SK-N-SH (cell line): ENCODE data around the gene PSENEN. TPM values are rescaled to one million over a fixed set of nuclear protein-coding genes. Genes with fewer than 3 reads are reported as not detected.

ENCODE experiments used
- CTCF ChIA-PET: fragments of 300-600, 350-600 bp; formaldehyde crosslinking; extraction: SDS; loops from one replicate; lab custom pipeline; 2021; lab: Yijun Ruan, JAX
- POLR2A ChIA-PET: fragments of 350-600 bp; sonication (Branson Sonifier 250); formaldehyde crosslinking; extraction: SDS; loops from one replicate; lab custom pipeline; 2020; ENCODE audit warnings: antibody characterized with exemption, inconsistent platforms; lab: Yijun Ruan, JAX
- DNase-seq: peaks from one replicate; pipeline ENCODE4 v3.0.0; 2012
- H2AFZ ChIP-seq: fragments of 200-600 bp; sonication (generic); 2 replicates; pipeline ENCODE4 v1.8.1; 2016; ENCODE audit warnings: antibody characterized with exemption, mild to moderate bottlenecking, low read depth
- H3F3A ChIP-seq: fragments of 200-600 bp; sonication (generic); replicated peaks from 2 replicates; pipeline ENCODE3; 2016; ENCODE audit warnings: antibody characterized with exemption, mild to moderate bottlenecking; ENCODE audit not compliant: insufficient read depth
- H3K27ac ChIP-seq, 2 experiments: fragments of 200-500 bp in 1 of 2; fragments of 200-600 bp in 1 of 2; sonication (Bioruptor generic) in 1 of 2; sonication (generic), shearing (Covaris generic) in 1 of 2; 2 replicates each; pipeline versions ENCODE4 v1.5.1 to v1.6.1; 2014 to 2016; ENCODE audit warnings: low read depth in 2 of 2, inconsistent platforms in 1 of 2, low read length in 1 of 2, mild to moderate bottlenecking in 1 of 2, mixed read lengths in 1 of 2
- H3K27me3 ChIP-seq: fragments of 200-600 bp; sonication (generic), shearing (Covaris generic); 2 replicates; pipeline ENCODE4 v1.6.1; 2016; ENCODE audit warnings: mixed run types; ENCODE audit not compliant: insufficient read depth
- H3K36me3 ChIP-seq, 2 experiments: fragments of 200-500 bp in 1 of 2; fragments of 200-600 bp in 1 of 2; sonication (Bioruptor generic) in 1 of 2; sonication (generic) in 1 of 2; replicated peaks in 1 of 2; 2 replicates each; pipeline versions ENCODE3 to v1.5.1; 2014 to 2016; ENCODE audit warnings: low read length in 1 of 2, mild to moderate bottlenecking in 1 of 2; ENCODE audit not compliant: insufficient read depth in 2 of 2, control insufficient read depth in 1 of 2
- H3K4me1 ChIP-seq, 2 experiments: fragments of 200-500 bp in 1 of 2; fragments of 200-600 bp in 1 of 2; sonication (Bioruptor generic) in 1 of 2; sonication (generic), shearing (Covaris generic) in 1 of 2; 2 replicates each; pipeline versions ENCODE4 v1.5.1 to v1.6.1; 2014 to 2016; ENCODE audit warnings: low read depth in 1 of 2, low read length in 1 of 2, mixed run types in 1 of 2; ENCODE audit not compliant: insufficient read depth in 2 of 2, control insufficient read depth in 1 of 2
- H3K4me2 ChIP-seq: fragments of 200-600 bp; sonication (generic), shearing (Covaris generic); 2 replicates; pipeline ENCODE4 v1.6.1; 2017; ENCODE audit warnings: mixed run types
- H3K4me3 ChIP-seq, 2 experiments: fragments of 200-500 bp in 1 of 2; fragments of 200-600 bp in 1 of 2; sonication (Bioruptor generic) in 1 of 2; sonication (generic), shearing (Covaris generic) in 1 of 2; 2 replicates each; pipeline versions ENCODE4 v1.5.1 to v1.8.1; 2014 to 2016; ENCODE audit warnings: low read depth in 2 of 2, inconsistent platforms in 1 of 2, low read length in 1 of 2, mild to moderate bottlenecking in 1 of 2, mixed read lengths in 1 of 2, moderate library complexity in 1 of 2
- H3K79me2 ChIP-seq: fragments of 200-600 bp; sonication (generic); 2 replicates; pipeline ENCODE4 v1.8.1; 2017; ENCODE audit warnings: mild to moderate bottlenecking; ENCODE audit not compliant: insufficient read depth
- H3K9ac ChIP-seq: fragments of 200-600 bp; sonication (generic); 2 replicates; pipeline ENCODE4 v1.6.1; 2017; ENCODE audit warnings: mixed run types
- H3K9me2 ChIP-seq: fragments of 200-600 bp; sonication (generic); 2 replicates; pipeline ENCODE4 v1.6.1; 2017; ENCODE audit warnings: mixed run types
- H3K9me3 ChIP-seq: fragments of 200-600 bp; sonication (generic); 2 replicates; pipeline ENCODE4 v1.6.1; 2017; ENCODE audit warnings: mixed run types, mild to moderate bottlenecking, moderate library complexity
- H4K20me1 ChIP-seq: fragments of 200-600 bp; sonication (generic); 2 replicates; pipeline ENCODE4 v1.6.1; 2017; ENCODE audit warnings: mild to moderate bottlenecking, mixed run types; ENCODE audit not compliant: insufficient read depth
- CHD2 ChIP-seq: fragments of 150-350 bp; IDR thresholded peaks from 2 replicates; pipeline ENCODE4 v1.6.1; 2018; ENCODE audit warnings: low read length; ENCODE audit not compliant: partially characterized antibody
- EP300 ChIP-seq, 2 experiments: IDR thresholded peaks; 2 replicates each; pipeline versions ENCODE4 v1.4.0 to v1.6.1; 2012; ENCODE audit warnings: borderline replicate concordance in 1 of 2, low read depth in 1 of 2, low read length in 1 of 2
- FOSL2 ChIP-seq: IDR thresholded peaks from 2 replicates; pipeline ENCODE4 v1.4.0; 2012; ENCODE audit warnings: low read depth, mild to moderate bottlenecking, moderate library complexity, borderline replicate concordance
- GABPA ChIP-seq: IDR thresholded peaks from 2 replicates; pipeline ENCODE4 v1.4.0; 2012; ENCODE audit warnings: low read depth, mild to moderate bottlenecking
- GATA2 ChIP-seq: sonication (generic); formaldehyde crosslinking; IDR thresholded peaks from 2 replicates; pipeline ENCODE4 v1.5.0; 2020; ENCODE audit warnings: mild to moderate bottlenecking, missing genetic modification reagents
- IRF3 ChIP-seq: fragments of 150-350 bp; IDR thresholded peaks from 2 replicates; pipeline ENCODE4 v1.6.1; 2016; ENCODE audit warnings: mild to moderate bottlenecking, low read depth, low read length
- JUND ChIP-seq: IDR thresholded peaks from 2 replicates; pipeline ENCODE4 v1.4.0; 2012
- MAX ChIP-seq: IDR thresholded peaks from 2 replicates; pipeline ENCODE4 v1.4.0; 2012; ENCODE audit warnings: low read depth
- MXI1 ChIP-seq: IDR thresholded peaks from 2 replicates; pipeline ENCODE4 v1.6.1; 2012; ENCODE audit warnings: mild to moderate bottlenecking, low read depth, low read length, improper control_type of control experiment
- NRF1 ChIP-seq: IDR thresholded peaks from 2 replicates; pipeline ENCODE4 v1.6.1; 2012; ENCODE audit warnings: low read depth, mild to moderate bottlenecking, low read length
- PBX3 ChIP-seq: IDR thresholded peaks from 2 replicates; pipeline ENCODE4; 2012
- RAD21 ChIP-seq: IDR thresholded peaks from 2 replicates; pipeline ENCODE4 v1.6.1; 2012; ENCODE audit warnings: mild to moderate bottlenecking, low read length
- RCOR1 ChIP-seq: fragments of 150-350 bp; IDR thresholded peaks from 2 replicates; pipeline ENCODE4 v1.6.1; 2017; ENCODE audit warnings: antibody characterized with exemption, low read length
- REST ChIP-seq: IDR thresholded peaks from 2 replicates; pipeline ENCODE4 v1.6.1; 2012; ENCODE audit warnings: mild to moderate bottlenecking, low read depth, low read length, moderate library complexity
- SIN3A ChIP-seq: IDR thresholded peaks from 2 replicates; pipeline ENCODE4 v1.6.1; 2012; ENCODE audit warnings: low read depth, mild to moderate bottlenecking, low read length, moderate library complexity, borderline replicate concordance
- TAF1 ChIP-seq: IDR thresholded peaks from 2 replicates; pipeline ENCODE4 v1.6.1; 2012; ENCODE audit warnings: low read depth, mild to moderate bottlenecking, low read length, moderate library complexity, borderline replicate concordance
- TCF12 ChIP-seq: IDR thresholded peaks from 2 replicates; pipeline ENCODE4 v1.4.0; 2012
- USF1 ChIP-seq: IDR thresholded peaks from 2 replicates; pipeline ENCODE4 v1.4.0; 2012; ENCODE audit warnings: low read depth, borderline replicate concordance
- ZBTB33 ChIP-seq: IDR thresholded peaks from 2 replicates; pipeline ENCODE4 v1.4.0; 2012; ENCODE audit warnings: low read depth, borderline replicate concordance
- WGBS: methylation state at CpG from one replicate; pipeline ENCODE4 v1.1.6; 2017; ENCODE audit warnings: low lambda C conversion rate; 5-methylcytosine and 5-hydroxymethylcytosine counted together
- polyA plus RNA-seq, 3 experiments: library from polyadenylated mRNA; depleted of rRNA; stranded (reverse); fragments of >200 nt; gene quantifications; 2 replicates each; pipeline ENCODE4 v1.2.3, GENCODE V29; 2012
- TF ChIP-seq, protein P1 (sequence below): fragments of 200-600 bp; sonication (generic); IDR thresholded peaks from 2 replicates; pipeline ENCODE4 v1.6.1; 2017; ENCODE audit warnings: antibody characterized with exemption, mild to moderate bottlenecking, moderate library complexity

PSENEN gene
- polyA plus RNA-seq, 1 of the 3 experiments (the other 2 are of a cell fraction): 99.2 TPM

DNA sequence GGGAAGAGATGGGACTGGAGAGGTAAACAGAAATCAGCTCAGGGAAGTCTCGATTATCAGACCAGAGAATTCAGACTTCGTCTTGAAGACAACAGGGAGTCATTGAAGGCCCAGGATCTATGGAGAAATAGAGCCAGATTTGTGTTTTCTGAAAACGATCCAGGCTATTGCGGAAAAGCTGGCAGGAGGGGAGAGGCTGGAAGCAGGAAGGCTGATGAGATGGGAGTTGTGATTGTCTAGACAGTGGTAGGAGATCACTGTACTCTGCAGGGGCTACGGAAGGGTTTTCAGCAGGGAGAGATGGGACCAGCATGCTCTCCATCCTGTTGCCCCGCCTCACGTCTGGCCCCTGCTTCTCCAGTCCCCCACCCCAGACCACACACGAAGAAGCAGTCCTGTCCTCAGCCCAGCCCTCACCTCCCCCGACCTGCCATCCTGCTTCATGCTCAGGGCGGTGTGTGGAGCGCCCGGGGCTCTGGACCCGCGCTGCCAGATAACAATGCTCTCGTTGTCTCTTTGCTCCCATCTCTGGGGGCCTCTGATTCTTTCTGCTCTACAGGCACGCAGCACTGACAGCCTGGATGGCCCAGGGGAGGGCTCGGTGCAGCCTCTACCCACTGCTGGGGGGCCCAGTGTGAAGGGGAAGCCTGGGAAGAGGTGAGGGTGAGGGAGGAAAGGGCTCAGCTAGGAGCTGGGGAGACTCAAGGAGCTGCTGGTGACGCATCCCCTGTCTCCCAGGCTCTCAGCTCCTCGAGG, 31.8 kb downstream of the PSENEN start:
- WGBS: 76% methylated on average over 16 of the region's 19 CpGs
- H3K4me1 ChIP-seq: peaks cover 0 to 12% of the 10 kb centered on the region in 2 experiments; a peak in 2 of 4 replicates
- H3K4me2 ChIP-seq: peak overlapping the region; percentile 90; the same call in 1 of the 2 replicates
- no peaks in the 10 kb centered on the region for H3K27me3 ChIP-seq
- H2AFZ ChIP-seq: no peak overlapping the region
- TF ChIP-seq USF1 (no peak), PBX3 (no peak), FOSL2 (no peak), IRF3 (no peak), GABPA (no peak), JUND (no peak), REST (no peak), NRF1 (no peak), RAD21 (no peak), MXI1 (no peak), TCF12 (no peak), EP300 (IDR thresholded peaks at IDR 0.05; ENCODE audit: borderline replicate concordance in 1 of 2, low read depth in 1 of 2, low read length in 1 of 2) (no peak), SIN3A (no peak), TAF1 (no peak), MAX (no peak), GATA2 (no peak), CHD2 (no peak), RCOR1 (no peak), ZBTB33 (no peak)
- TF ChIP-seq, protein P1, sequence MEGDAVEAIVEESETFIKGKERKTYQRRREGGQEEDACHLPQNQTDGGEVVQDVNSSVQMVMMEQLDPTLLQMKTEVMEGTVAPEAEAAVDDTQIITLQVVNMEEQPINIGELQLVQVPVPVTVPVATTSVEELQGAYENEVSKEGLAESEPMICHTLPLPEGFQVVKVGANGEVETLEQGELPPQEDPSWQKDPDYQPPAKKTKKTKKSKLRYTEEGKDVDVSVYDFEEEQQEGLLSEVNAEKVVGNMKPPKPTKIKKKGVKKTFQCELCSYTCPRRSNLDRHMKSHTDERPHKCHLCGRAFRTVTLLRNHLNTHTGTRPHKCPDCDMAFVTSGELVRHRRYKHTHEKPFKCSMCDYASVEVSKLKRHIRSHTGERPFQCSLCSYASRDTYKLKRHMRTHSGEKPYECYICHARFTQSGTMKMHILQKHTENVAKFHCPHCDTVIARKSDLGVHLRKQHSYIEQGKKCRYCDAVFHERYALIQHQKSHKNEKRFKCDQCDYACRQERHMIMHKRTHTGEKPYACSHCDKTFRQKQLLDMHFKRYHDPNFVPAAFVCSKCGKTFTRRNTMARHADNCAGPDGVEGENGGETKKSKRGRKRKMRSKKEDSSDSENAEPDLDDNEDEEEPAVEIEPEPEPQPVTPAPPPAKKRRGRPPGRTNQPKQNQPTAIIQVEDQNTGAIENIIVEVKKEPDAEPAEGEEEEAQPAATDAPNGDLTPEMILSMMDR: no peak
- TF ChIP-seq, all 33 proteins: peak for 0
- peaks cover 8% of the 10 kb centered on the region for H3F3A ChIP-seq
- peaks cover 13% of the 10 kb centered on the region; the same call in 1 of the 2 replicates for H3K79me2 ChIP-seq
- no peaks in the 10 kb centered on the region for H3K9me2 ChIP-seq
- no peak for DNase-seq
- no peak overlapping the region for H3K9ac ChIP-seq
- POLR2A ChIA-PET: no interaction called here
- H3K36me3 ChIP-seq: peaks cover 0 to 3% of the 10 kb centered on the region in 2 experiments
- no peak overlapping the region for H3K4me3 ChIP-seq
- H3K27ac ChIP-seq: no peak overlapping the region
- H4K20me1 ChIP-seq: no peaks in the 10 kb centered on the region
- no peaks in the 10 kb centered on the region for H3K9me3 ChIP-seq
- CTCF ChIA-PET: interaction anchor here (1.4 kb wide), 1 partner anchor 43 kb away, joined by 3 read pairs; no protein-coding TSS in a partner anchor
